ENCODE results near the gene DNAJC2. TPM values are rescaled to one million over a fixed set of nuclear protein-coding genes. Genes with fewer than 3 reads are reported as not detected.

Gene DNAJC2
- polyA plus RNA-seq, 1 donor from 2014 or later: 29.7 TPM

GRCh38 chr7:103338864-103339263, 5.7 kb downstream of the DNAJC2 start:
- Histone ChIP-seq H3K4me3 (ENCODE audit: low read length) (no peak overlapping the region), H3F3A (ENCODE audit: insufficient read depth, low read length, poor library complexity, severe bottlenecking) (no peaks in the 10 kb centered on the region), H3K27me3 (ENCODE audit: insufficient read depth, low read depth, low read length) (no peaks in the 10 kb centered on the region), H4K20me1 (ENCODE audit: insufficient read depth) (no peaks in the 10 kb centered on the region), H3K36me3 (ENCODE audit: insufficient read depth, low read length) (no peaks in the 10 kb centered on the region), H3K4me2 (ENCODE audit: low read length) (no peak overlapping the region), H3K79me2 (replicated peaks; ENCODE audit: insufficient read depth, low read length) (peaks cover 12% of the 10 kb centered on the region), H2AFZ (ENCODE audit: low read depth, low read length) (no peak overlapping the region), H3K9me2 (ENCODE audit: insufficient read depth, low read length) (no peaks in the 10 kb centered on the region), H3K9me3 (ENCODE audit: low read length) (no peaks in the 10 kb centered on the region), H3K27ac (ENCODE audit: low read length) (no peak overlapping the region), H3K9ac (ENCODE audit: low read length) (no peak overlapping the region)
- no peak for TF ChIP-seq EP300 (conservative IDR thresholded peaks at IDR 0.05; ENCODE audit: poor library complexity, severe bottlenecking)
- TF ChIP-seq RAD21 (conservative IDR thresholded peaks at IDR 0.05): no peak

DNA sequence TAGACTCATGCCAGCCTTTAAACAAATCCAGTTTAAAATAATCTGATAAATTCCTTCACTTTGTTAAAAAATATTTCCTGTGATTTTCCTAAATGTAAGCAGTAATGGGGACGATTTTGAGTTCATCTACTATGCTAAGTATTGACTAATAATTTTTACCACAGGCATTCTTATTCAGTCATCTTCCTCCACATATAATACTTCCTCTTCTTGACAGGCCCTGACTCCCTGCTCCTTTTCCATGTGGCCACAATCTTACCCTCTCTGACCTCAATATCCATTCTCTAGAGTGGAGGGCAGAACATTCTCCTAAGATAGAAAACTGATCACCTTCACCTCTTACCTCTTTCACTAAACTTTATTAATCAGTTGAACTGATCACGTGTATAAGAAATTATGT, 7.8 kb downstream of the DNAJC2 start:
- Histone ChIP-seq H3K4me2 (ENCODE audit: low read length) (no peak overlapping the region), H4K20me1 (ENCODE audit: insufficient read depth) (no peaks in the 10 kb centered on the region), H3K27me3 (ENCODE audit: insufficient read depth, low read depth, low read length) (no peaks in the 10 kb centered on the region), H3K9me3 (ENCODE audit: low read length) (no peaks in the 10 kb centered on the region), H3K9me2 (ENCODE audit: insufficient read depth, low read length) (no peaks in the 10 kb centered on the region), H3K4me3 (ENCODE audit: low read length) (no peak overlapping the region), H3K9ac (ENCODE audit: low read length) (no peak overlapping the region), H3F3A (ENCODE audit: insufficient read depth, low read length, poor library complexity, severe bottlenecking) (no peaks in the 10 kb centered on the region), H3K36me3 (ENCODE audit: insufficient read depth, low read length) (no peaks in the 10 kb centered on the region), H3K27ac (ENCODE audit: low read length) (no peak overlapping the region), H3K79me2 (replicated peaks; ENCODE audit: insufficient read depth, low read length) (no peaks in the 10 kb centered on the region), H2AFZ (ENCODE audit: low read depth, low read length) (no peak overlapping the region)
- TF ChIP-seq REST (IDR thresholded peaks at IDR 0.05; ENCODE audit: borderline replicate concordance) (no peak), EZH2 (IDR thresholded peaks at IDR 0.05; ENCODE audit: borderline replicate concordance, insufficient read depth, low read length, poor library complexity, severe bottlenecking) (no peak), RAD21 (conservative IDR thresholded peaks at IDR 0.05) (no peak), SMC3 (conservative IDR thresholded peaks at IDR 0.05; ENCODE audit: poor library complexity) (no peak), EP300 (conservative IDR thresholded peaks at IDR 0.05; ENCODE audit: poor library complexity, severe bottlenecking) (no peak), POLR2AphosphoS5 (IDR thresholded peaks at IDR 0.05) (no peak), TAF1 (IDR thresholded peaks at IDR 0.05; ENCODE audit: low read depth) (no peak), CTCF (IDR thresholded peaks at IDR 0.05; ENCODE audit: poor library complexity, severe bottlenecking) (no peak), MXI1 (conservative IDR thresholded peaks at IDR 0.05; ENCODE audit: poor library complexity, severe bottlenecking) (no peak)

DNA sequence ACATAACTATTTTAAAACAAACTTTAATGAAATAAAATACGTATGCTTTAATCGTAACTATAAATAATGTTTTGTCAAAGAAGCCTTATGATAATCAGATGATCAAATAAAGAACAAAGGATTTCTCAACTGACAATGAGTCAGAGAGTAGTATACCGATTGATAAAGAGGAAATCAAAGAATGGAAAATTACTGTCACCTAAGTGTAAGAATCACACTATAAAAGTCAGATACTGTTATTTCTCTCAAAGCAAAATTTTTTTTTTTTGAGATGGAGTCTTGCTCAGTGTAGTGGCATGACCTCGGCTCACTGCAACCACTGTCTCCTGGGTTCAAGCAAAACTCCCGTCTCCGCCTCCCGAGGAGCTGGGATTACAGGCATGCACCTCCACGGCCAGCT, 18.8 kb downstream of the DNAJC2 start:
- no peak overlapping the region for H2AFZ ChIP-seq (ENCODE audit: low read depth, low read length)
- no peak overlapping the region for H3K9ac ChIP-seq (ENCODE audit: low read length)
- H3K36me3 ChIP-seq (ENCODE audit: insufficient read depth, low read length): no peaks in the 10 kb centered on the region
- no peak overlapping the region for H3K4me3 ChIP-seq (ENCODE audit: low read length)
- no peaks in the 10 kb centered on the region for H3K27me3 ChIP-seq (ENCODE audit: insufficient read depth, low read depth, low read length)
- no peaks in the 10 kb centered on the region for H3K9me3 ChIP-seq (ENCODE audit: low read length)
- no peak overlapping the region for H3K4me2 ChIP-seq (ENCODE audit: low read length)
- H3F3A ChIP-seq (ENCODE audit: insufficient read depth, low read length, poor library complexity, severe bottlenecking): no peaks in the 10 kb centered on the region
- H3K9me2 ChIP-seq (ENCODE audit: insufficient read depth, low read length): no peaks in the 10 kb centered on the region
- no peaks in the 10 kb centered on the region for H4K20me1 ChIP-seq (ENCODE audit: insufficient read depth)
- no peaks in the 10 kb centered on the region for H3K79me2 ChIP-seq (replicated peaks; ENCODE audit: insufficient read depth, low read length)
- no peak for TF ChIP-seq POLR2AphosphoS5 (IDR thresholded peaks at IDR 0.05)
- TF ChIP-seq RAD21 (conservative IDR thresholded peaks at IDR 0.05): no peak
- no peak for TF ChIP-seq CTCF (IDR thresholded peaks at IDR 0.05; ENCODE audit: poor library complexity, severe bottlenecking)
- no peak for TF ChIP-seq MXI1 (conservative IDR thresholded peaks at IDR 0.05; ENCODE audit: poor library complexity, severe bottlenecking)
- TF ChIP-seq EZH2 (IDR thresholded peaks at IDR 0.05; ENCODE audit: borderline replicate concordance, insufficient read depth, low read length, poor library complexity, severe bottlenecking): no peak
- no peak for TF ChIP-seq EP300 (conservative IDR thresholded peaks at IDR 0.05; ENCODE audit: poor library complexity, severe bottlenecking)
- no peak for TF ChIP-seq TAF1 (IDR thresholded peaks at IDR 0.05; ENCODE audit: low read depth)
- no peak for TF ChIP-seq SMC3 (conservative IDR thresholded peaks at IDR 0.05; ENCODE audit: poor library complexity)
- TF ChIP-seq REST (IDR thresholded peaks at IDR 0.05; ENCODE audit: borderline replicate concordance): no peak
- H3K27ac ChIP-seq (ENCODE audit: low read length): no peak overlapping the region
